ENCODE results near the gene RAPGEF3. TPM values are rescaled to one million over a fixed set of nuclear protein-coding genes. Genes with fewer than 3 reads are reported as not detected.
A peak's percentile ranks its signal among the peaks of the same experiment; 100 is the strongest.

The RAPGEF3 gene
- total RNA-seq, 1 experiment from 2014 or later = 8.2 TPM

DNA sequence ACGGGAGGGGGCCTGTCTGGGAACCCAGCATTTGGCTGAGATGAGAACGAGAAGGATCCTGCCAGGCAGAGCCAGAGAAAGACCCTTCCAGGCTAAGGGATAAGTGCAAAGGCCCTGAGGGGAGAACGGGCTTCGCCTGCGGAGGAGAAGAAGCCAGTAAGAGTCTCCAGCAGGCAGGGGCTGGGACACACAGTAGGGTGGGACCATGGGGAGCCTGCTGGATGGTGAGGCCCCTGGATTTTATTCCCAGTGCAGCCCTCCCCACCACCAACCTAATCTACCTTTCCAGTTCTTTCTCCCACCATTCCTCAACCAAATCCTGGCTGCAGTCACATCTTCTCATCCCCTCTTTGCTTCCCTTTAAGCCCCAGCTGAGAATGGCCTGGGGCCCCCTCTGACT, 12.6 kb downstream of the RAPGEF3 start:
- Mint-ChIP-seq H3K4me1 (ENCODE audit: low read depth, unreplicated experiment) (peaks cover 25% of the 10 kb centered on the region), H3K36me3 (ENCODE audit: insufficient read depth, unreplicated experiment) (no peaks in the 10 kb centered on the region), H3K4me3 (ENCODE audit: low read depth, unreplicated experiment) (no peak overlapping the region), H3K27me3 (ENCODE audit: unreplicated experiment) (no peaks in the 10 kb centered on the region), H3K9me3 (ENCODE audit: low read depth, unreplicated experiment) (no peaks in the 10 kb centered on the region), H3K27ac (ENCODE audit: unreplicated experiment) (no peak overlapping the region)
- CTCF ChIA-PET = no interaction called here
- DNase-seq = no peak
- TF ChIP-seq, protein P1, sequence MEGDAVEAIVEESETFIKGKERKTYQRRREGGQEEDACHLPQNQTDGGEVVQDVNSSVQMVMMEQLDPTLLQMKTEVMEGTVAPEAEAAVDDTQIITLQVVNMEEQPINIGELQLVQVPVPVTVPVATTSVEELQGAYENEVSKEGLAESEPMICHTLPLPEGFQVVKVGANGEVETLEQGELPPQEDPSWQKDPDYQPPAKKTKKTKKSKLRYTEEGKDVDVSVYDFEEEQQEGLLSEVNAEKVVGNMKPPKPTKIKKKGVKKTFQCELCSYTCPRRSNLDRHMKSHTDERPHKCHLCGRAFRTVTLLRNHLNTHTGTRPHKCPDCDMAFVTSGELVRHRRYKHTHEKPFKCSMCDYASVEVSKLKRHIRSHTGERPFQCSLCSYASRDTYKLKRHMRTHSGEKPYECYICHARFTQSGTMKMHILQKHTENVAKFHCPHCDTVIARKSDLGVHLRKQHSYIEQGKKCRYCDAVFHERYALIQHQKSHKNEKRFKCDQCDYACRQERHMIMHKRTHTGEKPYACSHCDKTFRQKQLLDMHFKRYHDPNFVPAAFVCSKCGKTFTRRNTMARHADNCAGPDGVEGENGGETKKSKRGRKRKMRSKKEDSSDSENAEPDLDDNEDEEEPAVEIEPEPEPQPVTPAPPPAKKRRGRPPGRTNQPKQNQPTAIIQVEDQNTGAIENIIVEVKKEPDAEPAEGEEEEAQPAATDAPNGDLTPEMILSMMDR (IDR thresholded peaks at IDR 0.05; ENCODE audit: unreplicated experiment) = no peak
- BruUV-seq (replicated peaks) = no TSS peak
- intact Hi-C loops (cut with micrococcal nuclease; ENCODE audit: unreplicated experiment) = no loop called here

DNA sequence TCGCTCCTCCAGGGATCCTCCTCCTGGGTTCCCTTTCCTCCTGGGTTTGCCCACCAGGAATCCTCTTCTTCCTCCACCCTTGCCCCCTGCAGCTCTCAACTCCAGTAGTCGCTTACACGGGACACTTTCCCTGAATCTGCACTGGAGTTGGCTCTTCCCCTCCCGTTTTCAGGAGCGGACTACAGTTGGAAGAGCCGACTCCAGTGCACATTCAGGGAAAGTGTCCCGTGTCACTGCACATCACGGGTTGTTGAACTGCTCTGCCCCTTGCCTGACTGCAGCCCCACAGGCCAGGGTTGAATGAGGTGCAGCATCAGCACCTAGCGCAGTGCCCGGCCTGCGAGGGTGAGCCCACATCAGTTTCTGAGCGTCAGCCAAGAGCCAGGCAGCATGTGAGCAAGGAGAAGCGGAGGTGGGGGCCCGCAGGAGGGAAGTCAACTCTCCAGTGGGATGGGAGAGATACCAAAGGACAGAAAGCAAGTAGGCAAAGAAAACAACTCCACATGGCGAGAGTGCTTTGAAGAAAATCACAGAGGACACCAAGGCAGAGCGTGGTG, 13.1 kb downstream of the RAPGEF3 start:
- no TSS peak for BruUV-seq (replicated peaks)
- Mint-ChIP-seq H3K4me3 (ENCODE audit: low read depth, unreplicated experiment) (no peak overlapping the region), H3K4me1 (ENCODE audit: low read depth, unreplicated experiment) (peaks cover 27% of the 10 kb centered on the region), H3K27ac (ENCODE audit: unreplicated experiment) (no peak overlapping the region), H3K9me3 (ENCODE audit: low read depth, unreplicated experiment) (no peaks in the 10 kb centered on the region), H3K27me3 (ENCODE audit: unreplicated experiment) (no peaks in the 10 kb centered on the region), H3K36me3 (ENCODE audit: insufficient read depth, unreplicated experiment) (no peaks in the 10 kb centered on the region)
- intact Hi-C loops (cut with micrococcal nuclease; ENCODE audit: unreplicated experiment) = loop anchor here (2.0 kb wide), 1 partner anchor 13 kb away; the partner anchor contains the start of gene RAPGEF3
- no peak for DNase-seq
- TF ChIP-seq, protein P1 (IDR thresholded peaks at IDR 0.05; ENCODE audit: unreplicated experiment) = no peak
- CTCF ChIA-PET = interaction anchor here (3.3 kb wide), 1 partner anchor 22 kb away, joined by 75 read pairs; no protein-coding TSS in a partner anchor

DNA sequence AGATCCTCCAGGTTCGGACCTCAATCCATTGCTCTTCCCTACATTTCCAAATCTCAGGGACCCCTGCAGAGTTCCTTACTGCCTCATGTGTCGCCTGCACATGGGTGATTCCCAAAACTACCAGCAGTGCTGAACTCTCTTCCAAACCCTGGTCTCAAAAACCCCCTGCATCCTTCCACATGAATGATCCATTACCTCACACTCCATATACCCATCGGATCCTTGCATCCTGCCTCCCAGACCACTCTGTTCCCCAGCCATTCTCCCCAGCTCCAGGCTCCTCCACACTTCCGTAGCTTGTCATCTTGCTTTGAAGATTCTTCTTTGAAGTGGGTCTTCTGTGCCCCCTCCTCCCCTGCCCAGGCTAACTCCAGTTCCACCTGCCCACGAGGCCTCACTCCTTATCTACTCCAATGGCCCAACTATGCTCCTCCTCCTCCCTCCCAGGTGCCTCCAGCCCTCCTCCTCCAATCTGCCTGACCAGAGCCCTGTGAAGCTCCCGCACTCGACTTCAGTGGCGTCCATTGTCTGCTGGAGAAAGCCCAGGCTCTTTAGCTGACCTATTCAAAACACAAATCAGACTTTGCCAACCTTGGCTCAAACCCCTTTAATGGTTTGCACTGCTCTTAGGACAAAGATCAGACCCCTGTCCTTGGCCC, 13.8 kb downstream of the RAPGEF3 start:
- Mint-ChIP-seq H3K9me3 (ENCODE audit: low read depth, unreplicated experiment) (no peaks in the 10 kb centered on the region), H3K36me3 (ENCODE audit: insufficient read depth, unreplicated experiment) (no peaks in the 10 kb centered on the region), H3K27ac (ENCODE audit: unreplicated experiment) (no peak overlapping the region), H3K4me1 (ENCODE audit: low read depth, unreplicated experiment) (peaks cover 27% of the 10 kb centered on the region), H3K4me3 (ENCODE audit: low read depth, unreplicated experiment) (no peak overlapping the region), H3K27me3 (ENCODE audit: unreplicated experiment) (no peaks in the 10 kb centered on the region)
- no TSS peak for BruUV-seq (replicated peaks)
- CTCF ChIA-PET = interaction anchor here (1.2 to 3.3 kb wide), 3 partner anchors 10 to 22 kb away, joined by 13 to 75 read pairs (median 14); partner anchors contain the start of gene RAPGEF3
- intact Hi-C loops (cut with micrococcal nuclease; ENCODE audit: unreplicated experiment) = loop anchor here (1.0 to 2.0 kb wide), 2 partner anchors 14 to 22 kb away; partner anchors contain the start of gene RAPGEF3
- DNase-seq = no peak
- TF ChIP-seq, protein P1 (IDR thresholded peaks at IDR 0.05; ENCODE audit: unreplicated experiment) = no peak

DNA sequence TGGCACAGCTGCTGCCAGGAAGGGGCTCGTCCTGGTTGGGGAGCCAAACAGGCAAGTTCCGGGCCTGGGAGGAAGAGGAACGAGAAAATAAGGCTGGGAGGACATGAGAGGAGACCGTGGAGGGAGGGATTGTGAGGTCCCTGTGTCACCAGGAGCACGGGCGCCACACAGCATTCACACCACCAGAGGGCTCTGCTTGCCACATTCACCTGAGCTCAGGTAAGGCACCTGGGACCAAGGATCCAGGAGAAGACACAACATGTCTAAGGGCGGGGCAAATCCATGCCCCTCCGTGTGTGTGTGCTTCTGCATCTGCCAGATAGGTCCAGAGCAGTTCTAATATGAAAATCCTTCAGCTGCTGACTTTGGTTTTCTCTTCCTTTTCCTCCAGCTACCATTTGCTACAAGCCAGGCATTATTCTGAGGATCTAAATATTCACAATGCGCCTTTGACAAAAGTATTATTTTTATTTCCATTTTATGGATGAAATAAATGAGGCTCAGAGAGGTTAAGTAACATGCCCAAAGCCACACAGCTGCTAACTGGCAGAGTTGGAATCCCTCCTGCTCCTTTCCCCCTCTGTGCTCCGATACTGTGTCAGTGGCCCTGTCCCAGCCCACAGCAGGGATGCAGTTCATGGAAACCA, 14.6 kb downstream of the RAPGEF3 start:
- no peaks in the 10 kb centered on the region for H3K36me3 Mint-ChIP-seq (ENCODE audit: insufficient read depth, unreplicated experiment)
- H3K27me3 Mint-ChIP-seq (ENCODE audit: unreplicated experiment) = no peaks in the 10 kb centered on the region
- no peak overlapping the region for H3K4me3 Mint-ChIP-seq (ENCODE audit: low read depth, unreplicated experiment)
- H3K9me3 Mint-ChIP-seq (ENCODE audit: low read depth, unreplicated experiment) = no peaks in the 10 kb centered on the region
- TF ChIP-seq, protein P1 (IDR thresholded peaks at IDR 0.05; ENCODE audit: unreplicated experiment) = peak; percentile 75
- no peak overlapping the region for H3K27ac Mint-ChIP-seq (ENCODE audit: unreplicated experiment)
- CTCF ChIA-PET = interaction anchor here (0.8 to 3.5 kb wide), 10 partner anchors 10 to 94 kb away, joined by 3 to 75 read pairs (median 9); partner anchors contain the start of gene RAPGEF3
- H3K4me1 Mint-ChIP-seq (ENCODE audit: low read depth, unreplicated experiment) = peaks cover 27% of the 10 kb centered on the region
- peak; percentile 78 for DNase-seq
- intact Hi-C loops (cut with micrococcal nuclease; ENCODE audit: unreplicated experiment) = loop anchor here (1.0 to 2.0 kb wide), 2 partner anchors 15 to 23 kb away; partner anchors contain the start of gene RAPGEF3
- BruUV-seq (replicated peaks) = no TSS peak
